Skeletal muscle satellite cell (primary cell): ENCODE results near the gene TMEM258.

Source experiments
- H3K27me3 ChIP-seq: 2 replicates; pipeline ENCODE4 v1.7.0; 2013; ENCODE audit warnings: low read length; ENCODE audit not compliant: control insufficient read depth, insufficient read depth
- H3K36me3 ChIP-seq: 2 replicates; pipeline ENCODE4 v1.7.0; 2013; ENCODE audit warnings: mild to moderate bottlenecking, control low read depth, low read length; ENCODE audit not compliant: insufficient read depth
- H3K4me1 ChIP-seq: 2 replicates; pipeline ENCODE4 v1.7.0; 2013; ENCODE audit warnings: low read length; ENCODE audit not compliant: control insufficient read depth, insufficient read depth
- H3K4me2 ChIP-seq: 2 replicates; pipeline ENCODE4 v1.7.0; 2013; ENCODE audit warnings: mild to moderate bottlenecking, low read length
- H3K4me3 ChIP-seq: 2 replicates; pipeline ENCODE4 v1.7.0; 2013; ENCODE audit warnings: low read length
- H3K9ac ChIP-seq: 2 replicates; pipeline ENCODE4 v1.7.0; 2013; ENCODE audit warnings: mild to moderate bottlenecking, low read depth, low read length, moderate library complexity
- H3K9me3 ChIP-seq: replicated peaks from 2 replicates; pipeline ENCODE4 v1.7.0; 2013; ENCODE audit warnings: mild to moderate bottlenecking, control low read depth, low read length

TMEM258 gene

DNA sequence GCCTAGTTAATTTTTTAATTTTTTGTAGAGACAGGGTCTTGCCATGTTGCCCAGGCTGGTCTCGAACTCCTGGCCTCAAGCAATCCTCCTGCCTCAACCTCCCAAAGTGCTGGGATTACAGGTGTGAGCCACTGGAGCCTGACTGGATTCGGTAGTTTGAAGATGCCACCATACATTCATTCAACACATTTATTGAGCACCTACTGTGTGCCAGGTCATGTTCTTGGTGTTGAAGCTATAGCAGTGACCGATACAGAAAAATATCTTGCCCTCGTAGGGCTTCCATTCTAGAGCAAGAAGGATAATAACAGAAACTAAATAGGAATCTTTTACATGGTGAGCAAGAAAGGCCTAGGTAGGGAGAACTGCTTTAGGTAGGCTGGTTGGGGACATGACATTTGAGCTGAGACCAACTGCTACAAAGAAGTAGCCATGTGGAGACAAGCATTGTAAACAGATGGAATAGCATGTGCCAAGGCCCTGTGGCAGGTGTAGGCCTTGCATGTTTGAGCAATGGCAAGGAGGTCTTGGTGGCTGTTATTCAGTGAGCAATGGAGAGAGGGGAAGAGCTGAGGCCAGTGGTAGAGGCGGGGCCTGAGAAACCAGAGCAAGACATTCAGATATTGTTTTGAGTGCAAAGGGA lies 41.6 kb downstream of the TMEM258 start:
- Histone ChIP-seq H3K4me2 (no peak overlapping the region), H3K4me1 (peaks cover 5% of the 10 kb centered on the region), H3K36me3 (no peaks in the 10 kb centered on the region)

GRCh38 chr11:61749591-61750217 lies 42.7 kb downstream of the TMEM258 start:
- no peak overlapping the region for H3K4me2 ChIP-seq
- no peak overlapping the region for H3K9ac ChIP-seq
- no peak overlapping the region for H3K4me3 ChIP-seq
- no peaks in the 10 kb centered on the region for H3K9me3 ChIP-seq
- H3K4me1 ChIP-seq: peaks cover 5% of the 10 kb centered on the region
- H3K27me3 ChIP-seq: peaks cover 10% of the 10 kb centered on the region
- H3K36me3 ChIP-seq: no peaks in the 10 kb centered on the region

More for the DNA sequence above, 41.6 kb downstream of the TMEM258 start:
- Histone ChIP-seq H3K27me3 (peaks cover 10% of the 10 kb centered on the region), H3K9me3 (no peaks in the 10 kb centered on the region), H3K4me3 (no peak overlapping the region), H3K9ac (no peak overlapping the region)

- Histone ChIP-seq H3K27me3 (peaks cover 4% of the 10 kb centered on the region), H3K4me3 (no peak overlapping the region), H3K9ac (no peak overlapping the region), H3K4me2 (no peak overlapping the region), H3K9me3 (no peaks in the 10 kb centered on the region), H3K36me3 (no peaks in the 10 kb centered on the region), H3K4me1 (peaks cover 5% of the 10 kb centered on the region)
These were observed 44.5 kb downstream of the TMEM258 start for GRCh38 chr11:61747967-61748285.

GRCh38 chr11:61747192-61747966 lies 45.0 kb downstream of the TMEM258 start:
- Histone ChIP-seq H3K36me3 (no peaks in the 10 kb centered on the region), H3K4me2 (no peak overlapping the region), H3K4me1 (peaks cover 9% of the 10 kb centered on the region), H3K9ac (no peak overlapping the region), H3K4me3 (no peak overlapping the region), H3K9me3 (no peaks in the 10 kb centered on the region), H3K27me3 (peaks cover 4% of the 10 kb centered on the region)

DNA sequence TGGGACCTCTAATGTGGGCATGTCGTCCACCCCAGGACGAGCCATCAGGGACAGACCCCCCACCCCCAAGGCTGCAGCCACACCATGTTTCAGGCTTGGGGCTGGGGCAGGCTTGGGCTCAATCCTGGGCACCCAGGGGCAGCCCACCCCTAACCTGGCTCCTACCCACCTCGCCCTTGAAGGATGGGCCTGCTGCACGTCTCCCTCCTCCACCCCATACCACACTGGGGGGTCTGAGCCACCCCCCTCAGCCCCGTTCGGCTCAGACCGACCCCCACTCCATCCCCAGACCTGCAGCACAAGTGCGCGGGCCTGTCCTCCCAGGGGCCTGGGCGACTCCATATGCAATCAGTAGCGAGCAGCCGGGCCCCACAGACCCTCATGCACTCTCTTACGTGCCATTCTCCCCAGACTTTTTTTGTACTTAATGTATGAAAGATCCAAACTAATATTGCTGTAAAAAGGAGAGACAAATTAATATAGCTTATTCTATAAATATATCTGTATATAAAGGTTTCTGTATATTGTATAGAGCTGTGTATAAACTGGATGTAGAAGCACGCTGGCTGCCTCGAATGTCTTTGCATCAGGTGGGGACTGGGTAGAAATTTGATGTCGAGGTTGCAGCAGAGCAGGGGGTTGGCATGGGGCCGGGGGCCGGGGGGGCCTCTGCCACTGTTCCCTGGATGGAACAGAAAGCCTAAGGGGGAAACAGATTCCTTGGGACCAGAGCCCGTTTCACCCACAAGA lies 45.8 kb downstream of the TMEM258 start:
- Histone ChIP-seq H3K9me3 (no peaks in the 10 kb centered on the region), H3K4me1 (peaks cover 9% of the 10 kb centered on the region), H3K27me3 (no peaks in the 10 kb centered on the region), H3K36me3 (peaks cover 5% of the 10 kb centered on the region), H3K9ac (no peak overlapping the region), H3K4me2 (no peak overlapping the region), H3K4me3 (no peak overlapping the region)

DNA sequence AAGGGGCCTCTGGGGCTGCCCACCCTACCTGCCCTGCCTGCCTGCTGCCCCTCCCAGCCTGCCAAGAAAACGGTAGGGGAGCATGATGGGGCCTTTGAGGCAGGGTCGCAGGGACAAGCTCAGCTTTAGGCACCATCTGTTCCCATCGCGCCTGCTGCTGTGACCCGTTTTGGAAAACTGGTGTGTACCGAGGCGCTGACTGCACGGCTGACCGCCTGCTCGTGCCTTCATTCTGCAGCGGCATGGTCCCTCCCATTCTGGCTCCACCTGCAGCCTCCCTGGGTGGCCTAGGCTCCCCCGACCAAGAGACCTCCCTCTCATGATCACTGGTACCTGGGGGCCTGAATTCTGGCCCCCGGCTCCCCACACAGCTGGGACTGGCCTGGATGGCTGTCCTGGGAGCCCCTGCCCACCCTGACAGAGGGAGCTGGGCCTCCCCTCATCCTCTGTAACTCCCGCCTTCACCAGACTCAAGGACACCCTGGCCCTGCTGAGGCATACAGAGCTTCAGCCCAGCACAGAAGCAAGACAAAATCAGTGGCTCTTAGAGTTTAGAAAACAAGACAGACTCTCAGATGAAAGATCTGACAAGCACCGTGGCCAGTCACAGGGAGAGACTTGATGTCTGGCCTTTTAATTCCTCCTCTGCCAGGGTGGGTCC lies 46.5 kb downstream of the TMEM258 start:
- Histone ChIP-seq H3K36me3 (peaks cover 5% of the 10 kb centered on the region), H3K9me3 (no peaks in the 10 kb centered on the region), H3K4me2 (no peak overlapping the region), H3K27me3 (no peaks in the 10 kb centered on the region), H3K4me1 (peaks cover 9% of the 10 kb centered on the region), H3K9ac (no peak overlapping the region), H3K4me3 (no peak overlapping the region)

DNA sequence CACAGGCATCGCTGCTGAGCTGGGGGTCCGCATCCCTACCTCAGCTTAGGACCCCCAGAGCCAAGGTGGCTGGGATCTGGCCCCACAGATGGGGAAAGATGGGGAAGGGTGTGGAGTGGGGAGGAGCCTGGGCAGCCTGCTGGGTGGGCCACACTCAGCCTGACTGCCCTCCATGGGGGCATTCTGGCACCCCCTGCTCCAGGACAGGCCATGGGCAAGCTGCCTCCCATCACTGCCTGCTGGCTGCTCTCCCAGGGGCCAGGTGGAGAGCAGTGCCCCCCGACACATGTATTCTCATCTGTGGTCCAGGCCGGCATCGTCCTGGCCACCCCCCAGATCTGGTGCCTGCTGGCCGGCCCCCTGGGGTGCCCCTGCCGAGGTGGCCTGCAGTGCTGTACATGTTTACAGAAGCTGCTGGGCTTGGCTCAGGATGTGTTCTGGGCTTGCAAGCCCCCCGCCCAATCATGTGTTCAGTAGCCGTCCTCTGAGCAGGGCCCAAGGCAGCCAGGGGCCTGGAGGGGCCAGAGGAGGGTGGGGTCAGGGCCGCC lies 47.7 kb downstream of the TMEM258 start:
- Histone ChIP-seq H3K27me3 (no peaks in the 10 kb centered on the region), H3K4me3 (no peak overlapping the region), H3K9me3 (no peaks in the 10 kb centered on the region), H3K4me1 (peaks cover 9% of the 10 kb centered on the region), H3K36me3 (peaks cover 5% of the 10 kb centered on the region), H3K9ac (no peak overlapping the region), H3K4me2 (no peak overlapping the region)

- Histone ChIP-seq H3K4me1 (peaks cover 9% of the 10 kb centered on the region), H3K9ac (no peak overlapping the region), H3K36me3 (peaks cover 5% of the 10 kb centered on the region), H3K4me3 (no peak overlapping the region), H3K27me3 (no peaks in the 10 kb centered on the region), H3K9me3 (no peaks in the 10 kb centered on the region), H3K4me2 (no peak overlapping the region)
These were observed 48.2 kb downstream of the TMEM258 start for GRCh38 chr11:61744181-61744580.

GRCh38 chr11:61743486-61744095 lies 48.8 kb downstream of the TMEM258 start:
- Histone ChIP-seq H3K27me3 (no peaks in the 10 kb centered on the region), H3K36me3 (peaks cover 5% of the 10 kb centered on the region), H3K4me3 (no peak overlapping the region), H3K9me3 (no peaks in the 10 kb centered on the region), H3K4me2 (no peak overlapping the region), H3K9ac (no peak overlapping the region), H3K4me1 (peaks cover 9% of the 10 kb centered on the region)

- no peak overlapping the region for H3K9ac ChIP-seq
- peaks cover 9% of the 10 kb centered on the region for H3K4me1 ChIP-seq
- H3K4me3 ChIP-seq: no peak overlapping the region
- H3K4me2 ChIP-seq: no peak overlapping the region
- H3K27me3 ChIP-seq: no peaks in the 10 kb centered on the region
- peaks cover 5% of the 10 kb centered on the region for H3K36me3 ChIP-seq
- no peaks in the 10 kb centered on the region for H3K9me3 ChIP-seq
These were observed 50.0 kb downstream of the TMEM258 start for GRCh38 chr11:61742391-61742790.
